HG03175 (cell line): ENCODE data around the gene CLEC18A.
"Not testable (repeated sequence)": the region's sequence is repeated elsewhere in the genome, so short reads cannot be mapped to it uniquely, and the experiment has no call there.

ENCODE experiments used
- ATAC-seq: cut with Tn5 transposase; IDR thresholded peaks from one replicate; pipeline ENCODE4 v1.9.1; 2021; ENCODE audit warnings: mild to moderate bottlenecking, moderate library complexity; ENCODE audit not compliant: unreplicated experiment

The CLEC18A gene

DNA sequence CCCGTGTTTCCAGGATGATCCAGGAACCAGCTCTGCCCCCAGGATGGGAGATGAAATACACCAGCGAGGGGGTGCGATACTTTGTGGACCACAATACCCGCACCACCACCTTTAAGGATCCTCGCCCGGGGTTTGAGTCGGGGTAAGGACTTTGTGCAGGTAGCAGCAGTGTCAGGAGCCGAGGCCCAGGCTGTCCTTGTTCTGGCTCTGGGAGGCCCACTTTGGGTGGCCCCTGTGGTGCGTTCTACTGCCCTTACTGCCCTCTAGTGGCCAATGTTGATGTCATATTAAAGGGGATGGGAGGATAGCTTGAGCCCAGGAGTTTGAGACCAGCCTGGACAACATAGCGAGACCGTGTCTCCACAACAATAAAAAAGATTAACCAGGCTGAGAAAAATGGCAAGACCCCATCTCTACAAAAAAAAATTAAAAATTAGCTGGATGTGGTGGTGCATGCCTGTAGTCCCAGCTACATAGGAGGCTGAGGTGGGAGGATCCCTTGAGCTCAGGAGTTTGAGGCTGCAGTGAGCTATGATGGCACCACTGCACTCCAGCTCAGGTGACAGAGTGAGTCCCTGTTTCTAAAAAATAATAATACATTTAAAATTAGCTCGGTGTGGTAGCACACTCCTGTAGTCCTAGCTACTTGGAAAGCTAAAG is 20.9 kb upstream of the CLEC18A start:
- no peak for ATAC-seq

DNA sequence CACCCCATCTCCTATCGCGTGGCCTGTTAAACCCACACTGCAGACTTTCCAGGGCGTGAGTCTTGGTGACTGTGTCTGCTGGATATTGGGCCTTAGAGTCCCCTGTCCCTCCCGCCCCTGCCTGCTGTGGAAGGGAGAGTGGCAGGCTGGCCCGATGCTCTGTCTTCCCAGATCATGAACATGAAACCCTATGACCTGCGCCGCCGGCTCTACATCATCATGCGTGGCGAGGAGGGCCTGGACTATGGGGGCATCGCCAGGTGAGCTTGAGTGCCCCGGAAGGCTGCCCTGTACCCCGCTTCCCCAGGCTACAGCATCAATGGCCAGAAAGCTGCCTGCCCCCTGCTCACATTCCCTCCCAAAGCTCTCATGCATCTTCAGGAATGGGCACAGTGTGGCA is 19.5 kb upstream of the CLEC18A start:
- no peak for ATAC-seq

GRCh38 chr16:69932228-69932627 is 18.9 kb upstream of the CLEC18A start:
- ATAC-seq: no peak

- ATAC-seq: no peak
These were observed 18.3 kb upstream of the CLEC18A start for GRCh38 chr16:69932691-69933392.

GRCh38 chr16:69934044-69934443 is 17.1 kb upstream of the CLEC18A start:
- ATAC-seq: no peak

DNA sequence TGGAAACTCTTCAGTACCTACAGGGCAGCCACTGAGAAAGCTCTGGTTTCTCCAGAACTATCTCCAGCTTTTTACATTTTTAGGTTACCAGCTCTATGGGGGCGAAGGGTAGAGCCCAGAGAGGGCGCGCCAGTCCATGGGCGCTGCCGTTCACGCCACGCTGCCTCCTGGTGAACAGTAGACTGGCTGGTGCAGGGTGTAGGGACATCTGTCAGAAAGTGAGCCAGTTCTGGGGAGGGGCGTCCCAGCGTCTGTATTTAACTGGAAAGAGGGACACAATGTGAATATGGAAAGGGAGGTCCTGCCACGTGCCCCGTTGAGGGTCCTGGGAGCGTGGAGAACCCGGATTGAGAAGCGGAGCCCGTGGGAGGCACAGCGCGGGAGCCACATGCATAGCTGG is 16.4 kb upstream of the CLEC18A start:
- no peak for ATAC-seq

- ATAC-seq: no peak
These were observed 15.8 kb upstream of the CLEC18A start for GRCh38 chr16:69935278-69935711.

DNA sequence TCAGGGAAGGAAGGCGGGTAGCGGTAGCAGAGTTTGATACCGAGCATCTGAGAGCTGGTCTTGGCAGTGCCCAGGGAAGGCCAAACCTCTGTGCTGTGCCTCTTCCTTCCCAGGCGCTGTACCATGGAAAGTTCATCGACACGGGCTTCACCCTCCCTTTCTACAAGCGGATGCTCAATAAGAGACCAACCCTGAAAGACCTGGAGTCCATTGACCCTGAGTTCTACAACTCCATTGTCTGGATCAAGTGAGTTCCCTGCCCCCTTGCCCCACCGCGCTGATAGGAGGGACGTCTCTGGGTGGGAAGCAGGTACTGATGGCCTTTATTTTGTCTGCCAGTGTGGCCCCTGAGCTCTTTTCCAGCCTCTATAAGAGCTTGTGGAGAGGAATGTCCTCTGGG is 15.4 kb upstream of the CLEC18A start:
- ATAC-seq: no peak

- no peak for ATAC-seq
These were observed 14.9 kb upstream of the CLEC18A start for GRCh38 chr16:69936252-69936651.

DNA sequence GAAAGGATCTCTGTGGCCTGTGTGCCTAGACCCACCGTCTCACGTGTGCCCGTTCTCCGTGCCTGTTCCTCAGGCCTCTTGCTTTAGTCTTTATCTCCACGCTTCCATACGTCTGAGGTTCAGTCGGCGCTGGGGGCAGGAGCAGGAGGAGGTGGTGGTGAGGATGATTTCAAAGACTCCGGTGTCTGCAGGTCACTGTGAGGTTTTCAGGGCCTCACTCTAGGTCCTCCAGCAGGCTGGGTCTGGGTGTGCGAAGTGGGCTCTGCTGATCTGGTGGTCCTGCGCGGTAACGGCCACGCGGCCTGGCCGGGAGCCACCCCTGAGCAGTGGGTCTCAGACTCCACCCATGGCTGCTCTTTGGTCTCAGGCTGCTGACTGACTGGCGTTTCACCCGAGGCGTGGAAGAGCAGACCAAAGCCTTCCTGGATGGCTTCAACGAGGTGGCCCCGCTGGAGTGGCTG is 14.4 kb upstream of the CLEC18A start:
- ATAC-seq: no peak

DNA sequence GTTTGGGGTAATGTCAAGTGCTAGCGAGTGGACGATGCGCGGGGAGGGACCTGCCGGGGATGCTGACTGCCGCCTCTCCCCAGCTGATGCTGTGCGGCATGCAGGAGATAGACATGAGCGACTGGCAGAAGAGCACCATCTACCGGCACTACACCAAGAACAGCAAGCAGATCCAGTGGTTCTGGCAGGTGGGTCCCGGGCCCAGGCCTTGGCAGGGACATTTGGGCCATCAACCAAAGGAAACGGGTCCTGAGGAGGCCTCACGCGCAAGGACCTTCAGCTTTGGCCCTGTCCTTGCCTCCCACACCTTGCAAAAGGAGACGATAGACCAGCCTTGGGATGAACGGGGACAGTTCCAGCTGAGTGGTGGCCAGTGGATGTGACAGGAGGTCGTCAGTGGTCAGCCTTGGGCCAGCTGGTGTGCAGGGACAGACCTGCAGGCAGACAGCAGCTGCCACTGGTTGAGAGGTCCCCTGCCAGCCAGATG is 13.6 kb upstream of the CLEC18A start:
- ATAC-seq: no peak

DNA sequence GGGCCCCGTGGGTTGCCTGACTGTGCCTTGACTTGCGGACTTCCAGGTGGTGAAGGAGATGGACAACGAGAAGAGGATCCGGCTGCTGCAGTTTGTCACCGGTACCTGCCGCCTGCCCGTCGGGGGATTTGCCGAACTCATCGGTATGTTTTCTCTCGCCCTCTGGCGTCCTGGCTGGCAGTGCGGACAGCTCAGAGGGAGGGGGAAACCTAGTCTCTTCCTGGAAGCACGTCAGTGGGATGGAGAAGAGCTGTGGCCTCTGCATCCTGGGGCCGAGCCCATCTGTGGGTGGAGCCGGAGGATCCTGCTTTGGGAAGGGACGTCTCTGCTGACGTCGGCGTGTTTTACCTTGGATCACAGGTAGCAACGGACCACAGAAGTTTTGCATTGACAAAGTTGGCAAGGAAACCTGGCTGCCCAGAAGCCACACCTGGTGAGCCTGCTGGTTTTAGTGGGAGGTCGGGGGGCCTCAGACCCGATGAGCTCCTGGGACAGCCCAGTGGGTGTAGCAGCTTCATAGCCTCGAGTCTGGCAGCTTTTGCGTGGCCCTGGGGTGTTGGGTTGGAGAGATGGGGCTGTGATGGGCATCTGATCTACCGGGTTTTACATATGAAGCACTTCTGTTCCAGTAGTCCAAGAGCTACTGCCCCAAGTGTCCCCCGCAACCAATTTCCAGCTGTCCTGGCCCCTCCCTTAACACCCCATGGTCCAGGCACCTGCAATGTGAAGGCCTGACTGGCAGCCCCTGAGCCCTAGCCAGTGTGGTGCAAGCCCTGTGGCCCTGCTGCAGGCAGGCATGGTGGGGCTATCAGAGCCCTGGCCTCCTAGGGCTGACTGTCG is 11.9 kb upstream of the CLEC18A start:
- no peak for ATAC-seq

DNA sequence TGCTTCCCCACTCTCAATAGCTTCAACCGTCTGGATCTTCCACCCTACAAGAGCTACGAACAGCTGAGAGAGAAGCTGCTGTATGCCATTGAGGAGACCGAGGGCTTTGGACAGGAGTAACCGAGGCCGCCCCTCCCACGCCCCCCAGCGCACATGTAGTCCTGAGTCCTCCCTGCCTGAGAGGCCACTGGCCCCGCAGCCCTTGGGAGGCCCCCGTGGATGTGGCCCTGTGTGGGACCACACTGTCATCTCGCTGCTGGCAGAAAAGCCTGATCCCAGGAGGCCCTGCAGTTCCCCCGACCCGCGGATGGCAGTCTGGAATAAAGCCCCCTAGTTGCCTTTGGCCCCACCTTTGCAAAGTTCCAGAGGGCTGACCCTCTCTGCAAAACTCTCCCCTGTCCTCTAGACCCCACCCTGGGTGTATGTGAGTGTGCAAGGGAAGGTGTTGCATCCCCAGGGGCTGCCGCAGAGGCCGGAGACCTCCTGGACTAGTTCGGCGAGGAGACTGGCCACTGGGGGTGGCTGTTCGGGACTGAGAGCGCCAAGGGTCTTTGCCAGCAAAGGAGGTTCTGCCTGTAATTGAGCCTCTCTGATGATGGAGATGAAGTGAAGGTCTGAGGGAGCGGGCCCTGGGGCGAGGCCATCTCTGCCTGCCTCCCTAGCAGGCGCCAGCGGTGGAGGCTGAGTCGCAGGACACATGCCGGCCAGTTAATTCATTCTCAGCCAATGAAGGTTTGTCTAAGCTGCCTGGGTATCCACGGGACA is 11.1 kb upstream of the CLEC18A start:
- no peak for ATAC-seq

- no peak for ATAC-seq
These were observed 10.5 kb upstream of the CLEC18A start for GRCh38 chr16:69940676-69941075.

DNA sequence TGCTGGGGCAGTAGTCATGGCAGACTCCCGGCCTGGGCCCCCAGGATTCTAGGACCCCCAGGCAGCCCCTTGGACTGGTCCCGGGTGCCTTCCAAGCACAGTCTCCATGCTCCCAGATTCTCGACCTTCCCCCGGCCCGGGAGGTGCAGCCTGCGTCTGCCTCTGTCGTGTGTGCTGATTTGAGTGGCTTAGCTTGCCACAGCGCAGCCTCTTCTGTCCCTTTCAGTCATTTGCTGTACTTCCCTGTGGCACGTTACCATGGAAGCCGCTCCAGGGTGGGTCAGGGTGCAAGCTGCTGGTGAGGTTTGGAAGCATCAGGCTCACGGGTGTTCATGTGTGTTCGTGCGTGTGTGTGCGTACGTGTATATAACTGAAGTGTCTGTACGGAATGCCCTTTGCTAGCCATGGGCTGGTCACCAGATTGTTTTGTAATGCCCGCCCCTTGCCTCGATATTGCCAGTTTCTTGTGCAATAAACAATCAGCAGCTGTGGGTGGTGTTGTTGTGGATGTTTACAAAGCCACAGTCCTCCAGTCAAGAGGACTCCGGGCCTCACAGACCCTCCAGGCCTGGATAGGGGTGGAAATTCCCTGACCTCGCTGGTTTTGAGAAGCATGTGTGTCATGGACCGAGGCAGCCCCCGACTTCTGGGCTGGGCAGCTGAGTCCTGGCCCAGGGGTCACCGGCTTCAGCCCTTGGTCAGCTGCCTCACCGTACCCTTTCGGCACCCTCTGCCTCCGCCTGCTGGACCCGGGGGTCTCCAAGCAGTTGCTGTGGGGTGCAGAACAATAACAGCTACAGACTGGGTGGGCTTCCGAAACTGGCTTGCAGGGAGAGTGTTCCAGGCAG is 9.7 kb upstream of the CLEC18A start:
- no peak for ATAC-seq

- no peak for ATAC-seq
These were observed 9.0 kb upstream of the CLEC18A start for GRCh38 chr16:69942099-69942491.

GRCh38 chr16:69942627-69943170 is 8.4 kb upstream of the CLEC18A start:
- no peak for ATAC-seq

- not testable (repeated sequence) for ATAC-seq
These were observed 7.7 kb upstream of the CLEC18A start for GRCh38 chr16:69943241-69944036.

DNA sequence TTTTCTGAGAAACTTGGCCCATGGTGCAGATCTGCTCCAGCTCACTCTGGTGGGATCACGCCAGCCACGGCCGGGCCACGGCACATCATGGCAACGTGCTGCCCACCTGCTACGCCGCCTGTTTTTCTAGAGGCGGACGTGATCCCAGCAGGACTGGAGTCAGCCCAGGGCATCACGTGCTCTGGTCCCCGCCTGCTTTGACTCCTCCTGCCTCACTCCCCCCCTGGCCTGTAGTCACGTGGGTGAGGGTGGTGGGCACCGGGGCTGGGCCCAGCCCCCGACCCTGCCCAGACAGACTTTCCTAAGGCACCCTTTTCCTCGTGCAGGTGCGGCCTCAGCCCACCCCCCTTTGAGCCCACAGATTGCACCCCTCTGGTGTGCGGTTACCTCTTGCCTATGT is 723 bp upstream of the CLEC18A start:
- not testable (repeated sequence) for ATAC-seq
